NOMO-1 treated with DMSO at 0.1 percent for 48 hours (cell line): Measurements from ENCODE around the gene MEIS3.

ENCODE experiments used
- DNase-seq: peaks from one replicate; lab custom pipeline; 2025; ENCODE audit not compliant: unreplicated experiment; lab: John Stamatoyannopoulos, UW

MEIS3 gene

DNA sequence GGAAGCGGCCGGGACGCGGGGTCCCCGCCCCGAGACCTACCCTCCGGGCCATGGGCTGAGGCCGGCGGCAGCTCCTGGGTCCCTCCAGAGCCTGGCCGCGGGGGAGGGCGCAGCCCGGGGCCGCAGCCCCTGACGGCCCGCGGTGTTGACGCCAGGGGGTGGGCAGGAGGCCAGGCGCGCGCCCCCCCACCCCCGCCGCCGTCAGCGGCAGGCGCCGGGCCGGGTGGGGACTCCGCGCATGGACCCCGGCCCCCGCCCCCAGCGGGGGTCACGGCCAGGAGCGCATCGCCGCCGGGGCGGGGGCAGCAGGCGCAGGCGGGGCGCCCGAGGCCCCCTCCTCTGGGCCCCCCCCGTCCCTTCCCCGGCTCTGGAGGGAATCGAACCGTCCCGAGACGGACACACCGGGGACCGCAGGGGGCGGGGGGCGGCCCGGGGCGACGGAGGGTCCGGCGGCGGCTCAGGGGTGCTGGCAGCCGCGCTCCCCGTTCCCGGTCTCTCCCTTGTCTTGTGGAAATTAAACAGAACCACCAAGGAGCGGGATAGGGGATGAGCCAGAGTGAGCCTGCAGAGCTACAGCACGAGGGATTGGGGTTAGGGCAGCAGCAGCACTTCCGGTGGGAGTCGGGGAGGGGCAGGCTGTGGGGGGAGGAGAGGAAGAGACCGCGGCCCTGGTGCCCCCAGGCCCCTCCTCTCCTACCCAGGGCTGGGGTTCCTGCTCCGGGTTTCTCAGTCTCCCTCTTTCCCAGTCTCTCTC lies at the start of gene MEIS3:
Gene MEIS3, minus strand, starts transcription at position 498 of the 754 bp plus-strand sequence. Its CDS starts 446 bp downstream, at position 52.
- DNase-seq = no peak

DNA sequence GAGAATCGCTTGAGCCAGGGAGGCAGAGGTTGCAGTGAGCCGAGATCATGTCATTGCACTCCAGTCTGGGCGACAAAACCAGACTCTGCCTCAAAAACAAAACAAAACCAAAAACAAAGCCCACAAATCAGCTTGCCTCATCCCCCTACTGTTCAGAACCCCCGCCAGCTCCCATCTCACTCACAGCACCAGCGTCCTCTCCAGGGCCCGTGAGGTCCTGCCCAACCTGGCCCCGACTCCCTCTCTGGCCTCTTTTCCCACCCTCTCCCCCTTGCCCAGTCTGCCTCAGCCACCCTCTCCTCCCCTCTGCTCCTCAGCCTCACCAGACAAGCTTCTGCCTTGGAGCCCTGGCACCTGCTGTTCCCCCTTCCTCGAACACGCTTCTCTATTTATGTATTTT lies 48.6 kb upstream of the MEIS3 start:
- DNase-seq = no peak

DNA sequence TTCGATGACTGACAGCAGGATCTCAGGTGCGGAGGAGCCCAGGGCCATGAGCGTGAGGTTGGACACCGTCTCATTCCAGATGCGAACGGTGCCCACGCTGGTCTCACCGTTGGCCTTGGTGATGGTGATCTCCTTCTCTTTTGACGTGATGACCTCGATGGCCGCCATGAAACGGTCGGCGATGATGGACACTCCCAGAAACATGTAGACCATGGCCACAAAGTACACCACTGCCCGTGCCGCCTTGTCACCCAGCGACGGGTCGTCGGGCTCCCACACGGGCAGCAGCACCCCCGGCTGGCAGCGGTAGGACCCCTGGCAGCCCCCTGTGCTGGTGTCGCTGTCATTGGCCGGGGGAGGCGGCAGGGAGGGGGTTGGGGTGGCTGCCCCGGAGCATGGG lies 46.6 kb upstream of the MEIS3 start:
- DNase-seq = no peak

DNA sequence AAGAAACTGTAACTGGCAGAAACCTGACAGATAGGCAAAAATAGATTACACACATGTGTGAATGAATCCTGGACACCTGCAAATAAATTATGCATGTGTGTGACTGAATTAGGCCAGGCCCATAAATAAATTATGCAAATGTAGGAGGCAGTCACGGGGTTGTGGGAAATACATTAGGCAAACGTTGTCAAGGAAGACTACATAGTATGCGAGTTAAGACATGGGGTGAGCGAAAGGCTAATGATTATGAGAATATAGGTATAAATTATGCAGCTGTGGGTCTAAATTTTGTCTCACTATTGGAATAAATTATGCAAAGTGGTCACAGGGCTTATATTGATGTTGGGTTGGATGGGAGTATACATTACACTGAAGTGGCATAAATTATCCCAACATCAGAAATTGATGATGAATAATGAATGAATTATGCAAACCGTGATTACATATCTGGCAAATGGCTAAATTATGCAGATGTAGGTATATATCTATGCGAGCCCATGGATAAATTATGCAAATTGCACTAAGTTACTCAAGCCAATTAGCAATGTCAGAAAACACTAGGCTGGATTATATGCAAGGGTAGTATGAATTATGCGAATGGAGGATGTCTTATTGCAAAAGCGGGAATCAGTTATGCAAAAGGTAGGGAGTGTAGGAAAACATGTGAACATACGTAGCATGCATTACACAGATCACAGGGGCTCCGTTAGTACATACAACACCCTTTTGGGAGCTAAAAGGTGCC lies 45.5 kb upstream of the MEIS3 start:
- DNase-seq = no peak

DNA sequence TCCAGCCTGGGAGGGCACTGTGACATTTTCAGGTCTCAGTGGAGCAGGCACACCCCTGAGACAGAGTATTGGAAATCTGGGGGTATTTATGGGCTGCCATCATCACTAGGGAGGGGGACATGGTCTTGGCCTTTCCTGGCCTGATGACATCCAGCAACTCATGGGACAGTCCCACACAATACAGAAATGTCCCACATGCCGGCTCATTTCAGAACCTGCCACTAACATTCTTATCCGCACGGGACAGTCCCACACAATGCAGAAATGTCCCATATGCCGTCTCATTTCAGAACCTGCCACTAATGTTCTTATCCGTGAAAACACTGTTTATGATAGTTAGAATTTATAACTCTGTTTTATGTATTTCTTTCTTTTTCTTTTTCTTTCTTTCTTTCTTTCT lies 42.5 kb upstream of the MEIS3 start:
- DNase-seq = no peak

DNA sequence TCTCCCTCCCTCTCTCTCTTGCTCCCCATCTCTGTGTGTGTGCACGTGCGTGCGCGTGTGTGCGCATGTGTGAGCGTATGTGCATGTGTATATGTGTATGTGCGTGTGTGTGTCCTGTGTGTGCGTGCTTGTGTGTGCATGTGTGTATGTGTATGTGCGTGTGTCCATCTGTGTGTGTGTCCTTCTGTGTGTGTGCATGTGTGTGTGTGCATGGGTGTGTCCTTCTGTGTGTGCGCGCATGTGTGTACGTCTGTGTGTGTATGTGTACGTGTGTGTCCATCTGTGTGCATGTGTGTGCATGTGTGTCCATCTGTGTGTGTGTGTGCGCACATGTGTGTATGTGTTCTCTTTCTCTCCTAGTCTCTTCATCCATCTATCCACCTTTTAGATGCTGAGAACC lies 40.1 kb upstream of the MEIS3 start:
- DNase-seq = no peak

DNA sequence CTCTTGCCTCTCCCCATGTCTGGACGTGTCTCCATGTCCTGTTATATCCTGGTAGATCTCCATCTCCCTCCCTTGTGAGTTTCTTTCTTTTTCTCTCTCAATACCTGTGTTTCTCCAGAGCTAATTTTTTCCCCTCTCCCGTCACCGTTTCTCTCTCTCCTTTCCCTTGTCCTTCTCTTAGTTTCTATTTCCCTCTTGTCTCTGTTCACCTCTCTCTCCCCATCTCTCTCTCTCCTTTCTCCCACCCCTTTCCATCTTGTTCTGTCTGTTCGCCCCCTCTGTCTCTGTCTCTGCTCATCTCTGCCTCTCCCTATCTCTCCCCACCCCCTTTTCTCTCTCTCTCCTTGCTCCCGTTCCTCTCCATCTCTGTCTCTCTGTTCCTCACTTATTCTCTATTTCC lies 39.3 kb upstream of the MEIS3 start:
- no peak for DNase-seq

DNA sequence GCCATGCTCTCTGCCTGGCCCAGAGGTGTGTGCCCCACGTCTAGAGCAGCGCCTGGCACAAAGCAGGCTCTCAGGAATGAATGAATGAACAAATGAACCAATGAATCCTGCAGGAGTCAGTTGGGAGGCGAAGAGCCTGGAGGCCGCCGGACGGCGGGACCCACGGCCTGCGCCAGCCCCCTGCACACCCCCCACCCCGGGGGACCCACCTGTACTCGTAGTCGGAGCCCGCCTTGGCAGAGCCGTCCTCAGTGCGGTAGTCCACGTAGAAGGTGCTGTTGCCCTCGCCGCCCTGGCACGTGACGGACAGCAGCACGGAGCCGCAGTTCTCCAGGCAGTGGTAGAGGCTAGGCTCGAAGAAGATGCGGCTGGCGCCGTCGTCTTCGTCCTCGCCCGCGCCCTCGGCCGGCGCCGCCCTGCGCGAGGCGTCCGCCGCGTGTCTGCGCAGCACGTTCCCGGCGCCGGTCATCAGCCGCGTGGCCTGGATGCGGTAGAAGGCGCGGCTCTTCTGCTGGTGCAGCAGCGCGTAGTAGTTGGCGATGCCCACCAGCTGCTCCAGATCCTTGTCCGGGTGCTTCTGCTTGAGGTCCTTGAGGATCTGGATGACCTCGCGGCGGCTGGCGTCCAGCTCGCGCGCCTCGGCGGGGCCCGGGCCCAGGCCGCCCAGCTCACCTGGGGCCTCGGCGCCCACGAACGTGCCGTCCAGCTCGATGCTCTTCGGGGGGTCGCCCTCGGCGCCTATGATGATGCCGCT lies 37.6 kb upstream of the MEIS3 start:
- no peak for DNase-seq

DNA sequence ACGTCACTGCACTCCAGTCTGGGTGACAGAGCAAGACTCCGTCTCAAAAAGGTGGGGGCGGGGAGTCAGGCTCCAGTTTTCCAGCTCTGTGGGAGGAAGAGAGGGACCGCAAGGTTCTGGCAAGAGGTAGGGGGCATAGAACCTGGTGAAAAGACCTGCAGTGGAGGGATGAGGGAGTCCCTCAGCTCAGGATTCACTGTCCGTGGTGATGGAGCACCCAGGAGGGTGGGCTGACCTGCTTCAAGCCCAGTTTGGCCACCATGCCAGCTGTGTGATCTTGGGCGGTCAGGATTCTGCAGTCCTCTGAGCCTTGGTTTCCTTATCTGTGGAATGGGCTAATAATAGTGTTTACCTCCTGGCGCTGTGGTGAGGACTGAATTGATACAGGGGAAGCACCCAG lies 31.2 kb upstream of the MEIS3 start:
- no peak for DNase-seq

DNA sequence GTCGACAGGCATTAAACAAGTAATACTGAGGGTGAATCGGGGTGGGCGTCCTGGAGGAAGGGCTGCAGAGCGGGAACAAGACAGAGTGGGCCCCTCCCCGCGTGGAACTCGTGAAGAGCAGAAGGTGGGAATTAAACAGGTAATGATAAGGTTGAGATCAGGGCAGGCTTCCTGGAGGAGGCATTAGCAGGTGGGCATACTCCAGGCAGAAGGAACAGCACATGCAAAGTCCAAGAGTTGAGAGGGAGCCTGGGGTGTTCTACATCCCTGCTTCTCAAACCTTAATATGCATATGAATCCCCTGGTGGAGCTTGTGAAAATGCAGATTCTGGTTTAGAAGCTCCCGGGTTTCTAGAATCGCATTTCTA lies 29.0 kb upstream of the MEIS3 start:
- no peak for DNase-seq

DNA sequence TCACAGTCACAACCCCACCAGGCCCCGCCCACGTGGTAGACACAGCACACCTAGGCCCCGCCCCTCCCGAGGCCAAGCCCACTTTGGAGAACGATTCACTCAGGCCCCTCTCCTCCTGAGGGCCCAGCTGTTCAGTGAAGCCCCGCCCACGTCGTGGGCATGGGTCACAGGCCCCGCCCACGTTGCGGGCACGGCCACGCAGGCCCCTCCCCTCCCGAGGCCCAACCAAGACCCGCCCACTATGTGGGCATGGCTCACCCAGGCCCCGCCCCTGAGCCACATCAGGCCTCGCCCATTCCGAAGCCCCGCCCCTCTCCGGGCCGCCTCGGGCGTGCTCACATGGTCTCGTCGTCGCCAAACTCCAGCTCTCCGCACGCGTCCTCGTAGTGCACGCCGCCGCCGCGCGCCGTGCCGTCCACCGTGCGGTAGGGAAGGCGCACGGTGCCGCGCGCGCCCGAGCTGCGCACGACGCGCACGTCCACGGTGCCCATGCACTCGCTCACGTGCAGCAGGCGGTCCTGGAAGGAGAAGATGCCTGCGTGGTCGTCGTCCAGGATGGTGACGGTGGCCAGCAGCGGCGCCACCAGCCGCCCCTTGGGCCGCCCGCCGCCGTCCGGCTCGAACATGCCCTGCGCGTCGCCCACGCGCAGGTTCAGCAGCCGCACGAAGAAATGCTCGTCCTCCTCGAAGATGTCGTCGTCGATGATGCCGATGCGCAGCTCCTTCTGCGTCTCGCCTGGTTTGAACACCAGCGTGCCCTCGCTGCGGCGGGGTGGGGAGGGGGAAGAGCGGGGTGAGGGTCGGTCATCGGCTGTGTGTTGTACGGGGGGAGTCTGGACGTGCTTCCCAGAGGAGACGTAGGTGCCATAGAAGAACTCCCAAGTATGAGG lies 28.4 kb upstream of the MEIS3 start:
- DNase-seq = no peak

DNA sequence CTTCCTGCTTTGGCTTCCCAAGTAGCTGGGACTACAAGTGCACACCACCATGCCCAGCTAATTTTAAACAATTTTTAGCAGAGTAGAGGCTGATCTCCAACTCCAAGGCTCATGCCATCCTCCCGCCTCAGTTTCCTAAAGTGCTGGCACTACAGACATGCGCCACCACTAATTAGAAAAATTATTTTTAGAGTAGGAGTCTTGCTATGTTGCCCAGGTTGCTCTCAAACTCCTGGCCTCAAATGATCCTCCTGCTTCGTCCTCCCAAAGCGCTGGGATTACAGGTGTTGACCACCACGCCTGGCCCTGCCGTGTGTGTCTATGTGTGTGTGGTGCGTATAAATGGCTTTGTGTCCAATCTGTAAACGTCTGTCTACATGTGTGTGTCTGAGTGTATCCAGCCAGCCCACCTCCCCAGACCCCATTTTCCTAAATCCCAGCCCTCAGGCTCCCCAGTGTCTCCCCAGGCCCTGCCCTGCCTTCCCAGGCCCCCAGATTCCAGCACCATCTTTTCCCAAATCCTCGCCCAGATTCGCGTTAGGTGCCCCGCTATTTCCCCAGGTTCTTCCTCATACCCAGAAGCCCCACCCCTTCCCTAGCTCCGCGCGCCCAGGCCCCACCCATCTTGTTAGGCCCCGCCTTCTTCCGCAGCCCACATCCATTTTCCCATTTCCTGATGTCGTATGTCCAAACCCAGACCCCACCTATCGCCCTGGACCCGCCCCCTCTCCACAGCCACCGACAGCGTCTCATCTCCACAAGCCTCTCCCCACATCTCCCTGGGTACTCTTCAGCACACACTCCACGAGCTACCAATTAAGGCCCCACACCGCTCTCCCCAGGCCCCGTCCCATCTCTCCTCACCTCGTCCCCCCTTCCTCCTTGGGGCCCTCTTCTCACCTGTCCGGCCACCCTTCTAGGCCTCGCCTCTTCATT lies 27.5 kb upstream of the MEIS3 start:
- no peak for DNase-seq

DNA sequence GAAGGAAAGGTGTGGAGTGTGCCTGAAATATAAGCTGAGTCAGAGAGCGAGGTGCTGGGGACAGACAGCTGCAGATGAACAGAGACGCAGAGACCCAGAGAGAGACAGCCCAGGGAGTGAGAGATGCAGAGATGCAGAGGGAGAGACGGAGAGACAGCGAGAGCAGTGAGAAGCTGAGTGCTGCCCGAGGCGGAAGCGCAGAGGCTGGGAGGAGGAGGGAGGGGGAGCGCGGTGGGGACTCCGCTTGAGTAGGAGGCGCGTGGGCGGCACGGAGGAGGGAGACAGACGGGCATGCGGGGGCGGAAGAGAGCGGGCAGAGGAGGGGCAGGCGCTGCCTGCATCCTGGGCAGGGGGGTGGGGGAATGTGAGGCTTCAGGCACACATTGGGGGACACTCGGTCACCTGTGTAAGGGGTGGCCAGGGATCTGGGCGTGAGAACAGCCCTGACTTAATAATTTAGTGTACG lies 26.6 kb upstream of the MEIS3 start:
- DNase-seq = peak; percentile 17

DNA sequence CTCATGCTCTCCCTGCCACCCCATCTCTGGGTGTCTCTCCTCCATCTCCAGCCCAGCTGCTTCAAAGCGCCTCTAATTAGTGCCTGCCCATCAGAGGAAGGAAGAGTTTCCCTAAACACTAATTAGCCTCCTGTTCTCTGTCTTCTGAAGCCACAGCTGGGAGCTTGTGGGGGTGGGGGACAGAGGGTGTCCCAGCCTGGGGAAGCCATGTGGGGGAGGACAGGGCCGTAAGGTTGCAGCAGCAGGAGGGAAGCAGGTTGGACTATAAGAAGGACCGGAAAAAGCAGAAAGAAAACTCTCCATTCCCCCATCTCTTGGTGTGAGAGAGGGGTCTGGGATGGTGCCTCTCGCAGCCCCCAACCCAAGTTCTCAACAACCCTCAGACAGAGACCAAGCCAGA lies 26.2 kb upstream of the MEIS3 start:
- no peak for DNase-seq

DNA sequence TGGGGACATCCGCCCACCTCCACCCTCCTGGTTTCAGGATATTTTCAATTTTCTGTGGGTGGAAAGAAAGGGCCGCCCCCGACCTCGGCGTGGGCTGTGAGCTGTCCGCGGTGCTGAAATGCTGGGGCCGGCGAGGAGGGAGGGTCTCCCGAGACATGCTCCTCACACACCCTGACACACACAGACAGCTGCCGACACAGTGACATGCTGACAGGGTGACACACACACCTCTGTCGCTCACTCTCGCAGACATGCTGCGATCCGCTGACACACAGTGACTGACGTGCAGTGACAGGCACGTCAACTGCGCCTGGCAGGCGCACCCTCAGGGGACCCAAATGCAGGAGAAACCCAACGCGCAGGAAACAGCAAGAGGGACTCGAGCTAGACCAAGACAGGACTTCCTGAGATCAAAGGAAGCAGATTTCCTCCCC lies 25.1 kb upstream of the MEIS3 start:
- no peak for DNase-seq

DNA sequence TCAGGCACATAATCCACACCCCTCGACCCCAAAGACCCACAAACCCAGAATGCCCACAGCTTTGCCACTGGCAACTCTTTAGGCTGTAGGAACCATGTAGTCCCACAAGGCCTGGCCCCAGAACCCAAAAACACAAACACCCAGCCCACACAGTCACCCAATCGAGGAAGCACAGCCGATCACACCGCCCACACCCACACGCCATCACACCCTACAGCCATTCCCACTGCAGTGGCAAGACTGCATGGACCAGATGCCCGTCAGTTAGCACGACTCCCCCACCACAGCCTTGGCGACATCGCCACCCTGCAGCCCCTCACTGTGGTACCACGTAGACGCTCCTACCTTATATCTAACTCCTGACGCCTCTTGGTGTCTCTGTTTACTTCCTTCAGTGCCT lies 24.0 kb upstream of the MEIS3 start:
- DNase-seq = no peak

DNA sequence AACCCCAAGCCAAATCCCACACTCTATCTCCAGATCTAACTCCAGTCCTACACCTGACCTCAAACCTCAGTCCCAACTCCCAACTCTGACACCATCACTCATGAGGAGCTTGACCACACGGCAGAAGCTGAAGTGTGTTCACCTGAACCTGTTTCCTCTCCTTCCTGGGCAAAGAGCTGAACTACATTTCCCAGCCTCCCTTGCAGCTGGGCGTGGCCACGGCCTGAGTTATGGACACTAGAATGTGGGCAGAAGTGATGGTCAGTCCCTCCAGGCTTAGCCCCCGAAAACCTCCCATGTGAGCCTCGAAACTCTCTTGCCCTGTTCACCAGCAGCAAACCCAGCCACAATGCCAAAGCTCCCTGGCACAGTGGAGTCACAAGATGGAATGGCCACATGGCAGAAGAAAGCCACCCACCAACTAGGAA lies 19.5 kb upstream of the MEIS3 start:
- DNase-seq = no peak

DNA sequence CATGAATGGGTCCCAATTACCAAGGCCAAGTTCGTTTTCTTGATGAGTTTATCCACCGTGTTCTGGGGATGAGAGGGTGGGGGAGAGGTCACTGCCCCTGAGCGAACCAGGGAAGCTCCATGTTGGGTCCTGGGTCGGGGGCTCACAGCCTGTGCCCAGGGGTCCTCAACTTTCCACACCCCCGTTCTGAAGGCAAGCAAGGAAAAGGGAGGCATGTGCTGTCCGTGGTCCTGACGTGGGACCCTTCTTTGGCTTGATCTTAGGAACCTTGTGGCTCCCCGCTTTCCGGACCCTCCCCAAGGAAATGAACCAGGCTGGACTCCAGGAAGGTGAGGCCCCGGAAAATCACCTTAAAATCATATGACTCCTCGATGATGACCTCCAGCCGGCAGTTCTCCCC lies 18.2 kb upstream of the MEIS3 start:
- DNase-seq = no peak

DNA sequence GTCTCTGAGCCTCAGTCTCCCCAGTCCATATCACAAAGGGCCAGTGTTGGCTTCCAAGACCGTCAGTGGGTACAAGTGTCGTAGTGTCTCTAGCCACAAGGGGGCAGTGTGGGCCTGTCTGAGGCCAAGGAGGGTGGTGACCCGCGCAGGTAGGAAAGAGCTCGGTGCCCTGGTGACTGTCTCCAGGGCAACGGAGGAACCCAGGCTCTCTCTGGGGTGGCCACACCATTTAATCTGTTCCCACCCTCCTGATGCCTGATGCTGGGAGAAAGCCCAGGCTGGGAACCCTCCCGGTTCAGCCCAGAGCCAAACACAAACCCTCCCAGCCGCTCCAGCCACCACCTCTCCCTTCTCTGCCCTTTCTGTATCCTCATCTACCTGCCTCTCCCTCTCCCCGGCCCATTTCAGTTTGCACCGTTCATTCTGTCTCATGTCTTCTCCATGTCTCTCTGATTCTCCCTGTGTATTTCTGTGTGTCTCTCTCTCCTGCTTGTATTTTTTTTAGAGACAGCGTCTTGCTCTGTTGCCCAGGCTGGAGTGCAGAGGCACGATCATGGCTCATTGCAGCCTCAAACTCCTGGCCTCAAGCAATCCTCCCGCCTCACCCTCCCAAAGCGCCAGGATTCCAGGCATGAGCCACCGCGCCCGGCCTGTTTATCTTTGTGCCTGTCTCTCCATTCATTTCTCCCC lies 17.5 kb upstream of the MEIS3 start:
- DNase-seq = peak; percentile 51
